Measurements from ENCODE around the gene BCAS3. TPM values are rescaled to one million over a fixed set of nuclear protein-coding genes. Genes with fewer than 3 reads are reported as not detected.
"Not testable (repeated sequence)": the region's sequence is repeated elsewhere in the genome, so short reads cannot be mapped to it uniquely, and the experiment has no call there.

Gene BCAS3
- total RNA-seq, 4 donors from 2014 or later = 42.1 to 84.7 (median 54.1) TPM

GRCh38 chr17:60920107-60920506 is 242.5 kb downstream of the BCAS3 start:
- intact Hi-C loops (cut with DNase I; ENCODE audit: low total_unique reads) = no loop called here
- TF ChIP-seq CTCF (IDR thresholded peaks at IDR 0.05) (no peak), POLR2A (IDR thresholded peaks at IDR 0.05) (no peak)
- H3K4me3 ChIP-seq (ENCODE audit: low read depth, poor library complexity, severe bottlenecking) = no peak overlapping the region
- DNase-seq (ENCODE audit: low spot score in 2 of 2) = no peak
- 99% methylated on average over 2 of the region's 2 CpGs for WGBS, 2 donors

- 65 to 80% methylated on average over 1 of the region's 1 CpG for WGBS, 2 donors
- no peak overlapping the region for H3K4me3 ChIP-seq (ENCODE audit: low read depth, poor library complexity, severe bottlenecking)
- intact Hi-C loops (cut with DNase I; ENCODE audit: low total_unique reads) = no loop called here
- DNase-seq (ENCODE audit: low spot score in 2 of 2) = no peak
- TF ChIP-seq CTCF (IDR thresholded peaks at IDR 0.05) (no peak), POLR2A (IDR thresholded peaks at IDR 0.05) (no peak)
Measured at GRCh38 chr17:60923000-60923399, 245.3 kb downstream of the BCAS3 start.

- intact Hi-C loops (cut with DNase I; ENCODE audit: low total_unique reads) = no loop called here
- no peak overlapping the region for H3K4me3 ChIP-seq (ENCODE audit: low read depth, poor library complexity, severe bottlenecking)
- TF ChIP-seq POLR2A (IDR thresholded peaks at IDR 0.05) (no peak), CTCF (IDR thresholded peaks at IDR 0.05) (no peak)
- 84 to 89% methylated on average over 3 of the region's 3 CpGs for WGBS, 2 donors
- DNase-seq (ENCODE audit: low spot score in 2 of 2) = no peak
Measured at GRCh38 chr17:60926466-60927183, 249.0 kb downstream of the BCAS3 start.

- intact Hi-C loops (cut with DNase I; ENCODE audit: low total_unique reads) = no loop called here
- DNase-seq (ENCODE audit: low spot score in 2 of 2) = no peak
- H3K4me3 ChIP-seq (ENCODE audit: low read depth, poor library complexity, severe bottlenecking) = no peak overlapping the region
- WGBS, 2 donors = 92 to 96% methylated on average over 2 of the region's 2 CpGs
- TF ChIP-seq POLR2A (IDR thresholded peaks at IDR 0.05) (no peak), CTCF (IDR thresholded peaks at IDR 0.05) (no peak)
Measured at GRCh38 chr17:60933739-60934138, 256.1 kb downstream of the BCAS3 start.

- intact Hi-C loops (cut with DNase I; ENCODE audit: low total_unique reads) = no loop called here
- 91 to 92% methylated on average over 6 of the region's 6 CpGs for whole genome bisulfite sequencing, 2 donors
- no peak overlapping the region for H3K4me3 ChIP-seq (ENCODE audit: low read depth, poor library complexity, severe bottlenecking)
- TF ChIP-seq CTCF (IDR thresholded peaks at IDR 0.05) (no peak), POLR2A (IDR thresholded peaks at IDR 0.05) (no peak)
- DNase-seq (ENCODE audit: low spot score in 2 of 2) = no peak
Measured at GRCh38 chr17:60934723-60935122, 257.1 kb downstream of the BCAS3 start.

GRCh38 chr17:60935991-60936390 is 258.3 kb downstream of the BCAS3 start:
- DNase-seq (ENCODE audit: low spot score in 2 of 2); H3K4me3 ChIP-seq (ENCODE audit: low read depth, poor library complexity, severe bottlenecking); intact Hi-C loops (cut with DNase I; ENCODE audit: low total_unique reads): not testable (repeated sequence)

Data from lower leg skin (tissue), 4 donors.